ENCODE results near the gene PNPLA7. TPM values are rescaled to one million over a fixed set of nuclear protein-coding genes. Genes with fewer than 3 reads are reported as not detected.

PNPLA7 gene
- total and polyA plus RNA-seq, 2 of the 8 experiments (the other 6 are each of a cell fraction or from before 2014, with no cell fraction given) = 0.35 to 0.47 TPM

GRCh38 chr9:137570566-137570965 lies 20.4 kb upstream of the PNPLA7 start (continued):
- TF ChIP-seq CHD7 (IDR thresholded peaks at IDR 0.05; ENCODE audit: insufficient replicate concordance, low read length) = no peak
- TF ChIP-seq POLR2AphosphoS5 (IDR thresholded peaks at IDR 0.05; ENCODE audit: low read depth, low read length) = no peak; the same call in 1 of the 2 replicates
- TF ChIP-seq CEBPB (IDR thresholded peaks at IDR 0.05; ENCODE audit: low read depth, low read length) = no peak
- no peak for TF ChIP-seq SP2 (IDR thresholded peaks at IDR 0.05; ENCODE audit: low read length)
- no peak for TF ChIP-seq KDM1A (IDR thresholded peaks at IDR 0.05; ENCODE audit: borderline replicate concordance, low read length)
- no peak for TF ChIP-seq BRCA1 (IDR thresholded peaks at IDR 0.05; ENCODE audit: low read depth, low read length)
- TF ChIP-seq CREB1 (IDR thresholded peaks at IDR 0.05) = no peak
- no peak for TF ChIP-seq KDM5A (IDR thresholded peaks at IDR 0.05; ENCODE audit: low read length)
- TF ChIP-seq SAP30 (IDR thresholded peaks at IDR 0.05; ENCODE audit: insufficient read depth, insufficient replicate concordance, low read length) = no peak
- no peak for TF ChIP-seq GTF2F1 (IDR thresholded peaks at IDR 0.05; ENCODE audit: borderline replicate concordance, low read depth, low read length)
- no peak for TF ChIP-seq EP300 (IDR thresholded peaks at IDR 0.05; ENCODE audit: borderline replicate concordance in 1 of 2, low read depth in 2 of 2, low read length in 2 of 2)
- TF ChIP-seq TEAD4 (IDR thresholded peaks at IDR 0.05; ENCODE audit: low read depth, low read length) = no peak
- no peak for TF ChIP-seq CHD1 (IDR thresholded peaks at IDR 0.05; ENCODE audit: low read depth, low read length)

Measured in H1 (cell line).